ENCODE measurements around the gene PNPO.

PNPO gene

GRCh38 chr17:47998044-47998443 is 56.7 kb downstream of the PNPO start:
- DNase-seq (ENCODE audit: low spot score): no peak
